GM12878 (cell line): ENCODE measurements around the gene IGLL1. TPM values are rescaled to one million over a fixed set of nuclear protein-coding genes. Genes with fewer than 3 reads are reported as not detected.

Experiments
- ATAC-seq: fragments of 200-7000 bp; cut with Tn5 transposase; 3 replicates; pipeline ENCODE4 v1.9.1; 2020; ENCODE audit warnings: mild to moderate bottlenecking, moderate library complexity
- BruUV-seq: library from RNA; stranded (reverse); fragments of 400-500 nt; replicated peaks from 2 replicates; lab custom pipeline; 2021; lab: Mats Ljungman, UMichigan
- CTCF ChIA-PET: fragments of 300-600 bp; sonication (Branson Sonifier 250); formaldehyde crosslinking; extraction: SDS; loops from one replicate; lab custom pipeline; 2021; ENCODE audit warnings: inconsistent platforms; lab: Yijun Ruan, JAX
- POLR2A ChIA-PET: fragments of 350-600 bp; formaldehyde crosslinking; extraction: SDS; loops from one replicate; lab custom pipeline; 2021; ENCODE audit warnings: inconsistent platforms; lab: Charles Lee
- RAD21 ChIA-PET: fragments of 300-600 bp; sonication (Branson Sonifier 250); formaldehyde crosslinking; loops from one replicate; lab custom pipeline; 2023; ENCODE audit warnings: antibody characterized with exemption; ENCODE audit not compliant: unreplicated experiment; lab: Charles Lee
- SMC1A ChIA-PET: fragments of 300-600 bp; sonication (Branson Sonifier 250); formaldehyde crosslinking; loops from one replicate; lab custom pipeline; 2023; ENCODE audit not compliant: unreplicated experiment, uncharacterized antibody; lab: Charles Lee
- DNase-seq: peaks from one replicate; pipeline ENCODE4 v3.0.0-alpha.2; 2011; ENCODE audit warnings: low read depth, low spot score
- FAIRE-seq: peaks from 3 replicates; lab custom pipeline; 2011; peaks lifted over from hg19 to GRCh38; lab: Jason Lieb, UNC
- H2AFZ ChIP-seq: 2 replicates; pipeline ENCODE4 v1.6.0; 2011; ENCODE audit warnings: low read depth, low read length, control low read depth; ENCODE audit not compliant: control insufficient read depth
- H3K27ac ChIP-seq: 2 replicates; pipeline ENCODE4 v1.5.1; 2011; ENCODE audit warnings: control low read depth; ENCODE audit not compliant: control insufficient read depth, insufficient read depth
- H3K27me3 ChIP-seq, 2 experiments: replicated peaks in 1 of 2; 2 replicates each; pipeline versions ENCODE4 v1.6.0 to v1.6.1; 2011; ENCODE audit warnings: low read length in 1 of 2; ENCODE audit not compliant: control insufficient read depth in 2 of 2, insufficient read depth in 2 of 2
- H3K36me3 ChIP-seq, 2 experiments: 2 replicates each; pipeline ENCODE4 v1.5.1; 2011; ENCODE audit warnings: low read length in 1 of 2; ENCODE audit not compliant: control insufficient read depth in 2 of 2, insufficient read depth in 2 of 2
- H3K4me1 ChIP-seq: 2 replicates; pipeline ENCODE4 v1.6.1; 2011; ENCODE audit warnings: mild to moderate bottlenecking, low read length, moderate library complexity, mixed read lengths; ENCODE audit not compliant: control insufficient read depth, insufficient read depth
- H3K4me2 ChIP-seq: 2 replicates; pipeline ENCODE4 v1.6.0; 2011; ENCODE audit warnings: control low read depth; ENCODE audit not compliant: control insufficient read depth, insufficient read depth
- H3K4me3 ChIP-seq: fragments of 200-600 bp; sonication (generic); 2 replicates; pipeline ENCODE4 v1.5.1; 2016
- H3K79me2 ChIP-seq: 2 replicates; pipeline ENCODE4 v1.6.0; 2011; ENCODE audit warnings: low read length; ENCODE audit not compliant: control insufficient read depth, insufficient read depth
- H3K9ac ChIP-seq: 2 replicates; pipeline ENCODE4 v1.8.0; 2011; ENCODE audit warnings: low read length, control low read depth, mixed read lengths; ENCODE audit not compliant: control insufficient read depth, insufficient read depth
- H3K9me3 ChIP-seq: replicated peaks from 3 replicates; pipeline ENCODE4 v1.5.1; 2011; ENCODE audit warnings: mild to moderate bottlenecking, low read length; ENCODE audit not compliant: control insufficient read depth, insufficient read depth
- H4K20me1 ChIP-seq: 2 replicates; pipeline ENCODE4 v1.6.0; 2011; ENCODE audit not compliant: control insufficient read depth, insufficient read depth
- ATF2 ChIP-seq: IDR thresholded peaks from 2 replicates; pipeline ENCODE4 v1.6.1; 2012; ENCODE audit warnings: low read length, inconsistent platforms
- E4F1 ChIP-seq: fragments of 450-650 bp; IDR thresholded peaks from 2 replicates; pipeline ENCODE4 v1.6.1; 2018; ENCODE audit warnings: borderline replicate concordance, mild to moderate bottlenecking; ENCODE audit not compliant: partially characterized antibody
- ETV6 ChIP-seq, 2 experiments: fragments of 450-650 bp in 1 of 2; IDR thresholded peaks in 1 of 2; conservative IDR thresholded peaks in 1 of 2; 2 replicates each; pipeline ENCODE4 v1.6.1; 2014; ENCODE audit warnings: antibody characterized with exemption in 1 of 2, borderline replicate concordance in 1 of 2, low read depth in 1 of 2, mild to moderate bottlenecking in 1 of 2, moderate library complexity in 1 of 2
- MYB ChIP-seq: fragments of 150-350 bp; IDR thresholded peaks from 2 replicates; pipeline ENCODE4 v1.6.1; 2014; ENCODE audit warnings: mild to moderate bottlenecking, low read depth, low read length, borderline replicate concordance
- POLR2AphosphoS5 ChIP-seq: IDR thresholded peaks from 2 replicates; pipeline ENCODE4 v1.6.1; 2011; ENCODE audit warnings: mild to moderate bottlenecking, low read length, inconsistent platforms
- PRDM15 ChIP-seq: fragments of 450-650 bp; formaldehyde crosslinking; IDR thresholded peaks from 2 replicates; pipeline ENCODE4 v1.4.0; 2020; ENCODE audit warnings: mild to moderate bottlenecking, moderate library complexity
- RCOR1 ChIP-seq: conservative IDR thresholded peaks from 2 replicates; pipeline ENCODE4 v1.6.1; 2012; ENCODE audit warnings: low read depth, low read length, improper control_type of control experiment
- SMAD1 ChIP-seq: fragments of 450-650 bp; IDR thresholded peaks from 2 replicates; pipeline ENCODE4 v1.6.1; 2018; ENCODE audit warnings: mild to moderate bottlenecking, low read depth; ENCODE audit not compliant: partially characterized antibody
- SRF ChIP-seq, 2 experiments: IDR thresholded peaks; 2 replicates each; pipeline ENCODE4 v1.6.1; 2011; ENCODE audit warnings: low read depth in 2 of 2, low read length in 2 of 2, mild to moderate bottlenecking in 1 of 2, moderate library complexity in 1 of 2
- TBL1XR1 ChIP-seq: IDR thresholded peaks from 2 replicates; pipeline ENCODE4 v1.6.1; 2012; ENCODE audit warnings: low read depth, low read length, improper control_type of control experiment
- TCF3 ChIP-seq: IDR thresholded peaks from 2 replicates; pipeline ENCODE4 v1.6.1; 2012; ENCODE audit warnings: low read depth, mild to moderate bottlenecking, low read length, borderline replicate concordance; ENCODE audit not compliant: insufficient read depth
- ZBTB4 ChIP-seq: fragments of 450-650 bp; formaldehyde crosslinking; IDR thresholded peaks from 2 replicates; pipeline ENCODE4 v1.4.0; 2022; ENCODE audit warnings: mild to moderate bottlenecking, moderate library complexity
- WGBS: methylation state at CpG from one replicate; pipeline ENCODE4 v1.1.6; 2016; ENCODE audit warnings: low lambda C conversion rate; ENCODE audit not compliant: insufficient replicate concordance, insufficient coverage; ENCODE audit errors: missing lambda C conversion rate; 5-methylcytosine and 5-hydroxymethylcytosine counted together
- in situ Hi-C: fragments of 300-500 bp; cut with MboI; formaldehyde crosslinking; loops from 9 replicates; pipeline ENCODE4 v1.14.3; 2018; ENCODE audit warnings: mixed read lengths
- intact Hi-C: fragments of 100-400 bp; cut with micrococcal nuclease; formaldehyde crosslinking; loops from one replicate; pipeline ENCODE4 v1.14.2; 2022; ENCODE audit not compliant: unreplicated experiment
- polyA plus RNA-seq, 11 experiments: library from polyadenylated mRNA; depleted of rRNA in 4 of 11; unstranded in 6 of 11; stranded (reverse) in 5 of 11; fragments of >200 nt; fragmentation: Nextera tagmentation in 4 of 11; fragmentation: Illumina TruSeq in 1 of 11; extraction: Ambion mirVana in 4 of 11; extraction: Trizol in 1 of 11; gene quantifications; 1 replicate in 1 of 11; 2 replicates in 10 of 11; pipeline versions ENCODE4 v1.2.1 to v1.2.3, GENCODE V29; 2011 to 2016; ENCODE audit warnings: inconsistent platforms in 2 of 11, missing spikeins in 2 of 11, low read depth in 1 of 11
- total RNA-seq, 4 experiments: library from RNA; depleted of rRNA in 3 of 4; stranded (reverse); fragments of >200 nt in 3 of 4; fragmentation: Illumina TruSeq in 1 of 4; extraction: Trizol in 1 of 4; gene quantifications; 2 replicates each; pipeline versions ENCODE4 v1.2.1 to v1.2.3, GENCODE V29; 2013 to 2021

The IGLL1 gene
- total and polyA plus RNA-seq, 10 of the 15 experiments (the other 5 are each of a cell fraction or from before 2014, with no cell fraction given) = not detected

- Histone ChIP-seq H3K9me3 (no peaks in the 10 kb centered on the region; the same call in 2 of the 3 replicates), H3K9ac (no peak overlapping the region), H3K4me2 (no peak overlapping the region), H3K27me3 (no peaks in the 10 kb centered on the region; a peak in 1 of 4 replicates), H3K36me3 (no peaks in the 10 kb centered on the region), H3K4me1 (no peaks in the 10 kb centered on the region), H3K79me2 (no peaks in the 10 kb centered on the region), H2AFZ (no peak overlapping the region), H3K4me3 (no peak overlapping the region), H4K20me1 (no peaks in the 10 kb centered on the region), H3K27ac (no peak overlapping the region)
- ChIA-PET RAD21 (no interaction called here), CTCF (no interaction called here), POLR2A (no interaction called here), SMC1A (no interaction called here)
- DNase-seq (no peak), ATAC-seq (no peak), FAIRE-seq (no peak)
- no TSS peak for BruUV-seq
- in situ Hi-C loops = no loop called here
- intact Hi-C loops = loop anchor here (2.0 to 5.0 kb wide), 2 partner anchors 224 to 306 kb away; partner anchors contain the start of gene CHCHD10
- 18% methylated on average over 5 of the region's 5 CpGs for WGBS
- TF ChIP-seq MYB (no peak), ETV6 (conservative IDR thresholded peaks at IDR 0.05 in 1 of 2, IDR thresholded peaks at IDR 0.05 in 1 of 2; ENCODE audit: borderline replicate concordance in 1 of 2, low read depth in 1 of 2) (no peak), TCF3 (no peak), PRDM15 (CRISPR knock-in tag) (no peak), E4F1 (no peak), POLR2AphosphoS5 (no peak), TBL1XR1 (no peak), SRF (IDR thresholded peaks at IDR 0.05; ENCODE audit: low read depth in 2 of 2, low read length in 2 of 2) (no peak), ATF2 (no peak), RCOR1 (no peak), SMAD1 (no peak), ZBTB4 (CRISPR knock-in tag) (no peak)
These were observed 37.2 kb downstream of the IGLL1 start for GRCh38 chr22:23542933-23543332.
